Activated B cell treated with CpG ODN at 0.5 μM for 24 hours (primary cell): ENCODE data around the gene LPP. TPM values are rescaled to one million over a fixed set of nuclear protein-coding genes. Genes with fewer than 3 reads are reported as not detected.
"Not testable (repeated sequence)": the region's sequence is repeated elsewhere in the genome, so short reads cannot be mapped to it uniquely, and the experiment has no call there.

ENCODE experiments used
- ATAC-seq: fragments of 200-7000 bp; cut with Tn5 transposase; one replicate; pipeline ENCODE4 v1.10.0; 2021; ENCODE audit warnings: low read depth, mild to moderate bottlenecking, moderate library complexity
- CTCF ChIA-PET: fragments of 350-600 bp; sonication (Branson Sonifier 250); formaldehyde crosslinking; loops from one replicate; lab custom pipeline; 2021; ENCODE audit warnings: antibody characterized with exemption; lab: Charles Lee
- POLR2A ChIA-PET: fragments of 350-600 bp; sonication (Branson Sonifier 250); formaldehyde crosslinking; loops from one replicate; lab custom pipeline; 2021; ENCODE audit warnings: antibody characterized with exemption; lab: Charles Lee
- DNase-seq: peaks from one replicate; pipeline ENCODE4 v3.0.0; 2022
- H3K27ac Mint-ChIP-seq: one replicate; pipeline ENCODE4 v1.8.0; 2020; ENCODE audit warnings: mixed read lengths
- H3K27me3 Mint-ChIP-seq: one replicate; pipeline ENCODE4 v1.8.0; 2021; ENCODE audit warnings: mixed read lengths
- H3K36me3 Mint-ChIP-seq: one replicate; pipeline ENCODE4 v1.8.0; 2021; ENCODE audit warnings: low read depth, mixed read lengths
- H3K4me1 Mint-ChIP-seq: one replicate; pipeline ENCODE4 v1.8.0; 2021; ENCODE audit warnings: mixed read lengths
- H3K4me3 Mint-ChIP-seq: one replicate; pipeline ENCODE4 v1.8.0; 2020; ENCODE audit warnings: mild to moderate bottlenecking, mixed read lengths
- H3K9me3 Mint-ChIP-seq: one replicate; pipeline ENCODE4 v1.8.0; 2020; ENCODE audit warnings: mixed read lengths
- intact Hi-C: fragments of 100-400 bp; cut with micrococcal nuclease; formaldehyde crosslinking; loops from one replicate; pipeline ENCODE4 v1.15.1; 2024
- total RNA-seq: library from RNA; stranded (reverse); gene quantifications from 2 replicates; pipeline ENCODE4 v1.2.3, GENCODE V29; 2022
- TF ChIP-seq, protein P1 (sequence below): fragments of 200-600 bp; IDR thresholded peaks from one replicate; pipeline ENCODE4 v1.8.0; 2022; ENCODE audit warnings: antibody characterized with exemption, mild to moderate bottlenecking

The LPP gene
- total RNA-seq, 1 donor from 2014 or later: 60.1 TPM

DNA sequence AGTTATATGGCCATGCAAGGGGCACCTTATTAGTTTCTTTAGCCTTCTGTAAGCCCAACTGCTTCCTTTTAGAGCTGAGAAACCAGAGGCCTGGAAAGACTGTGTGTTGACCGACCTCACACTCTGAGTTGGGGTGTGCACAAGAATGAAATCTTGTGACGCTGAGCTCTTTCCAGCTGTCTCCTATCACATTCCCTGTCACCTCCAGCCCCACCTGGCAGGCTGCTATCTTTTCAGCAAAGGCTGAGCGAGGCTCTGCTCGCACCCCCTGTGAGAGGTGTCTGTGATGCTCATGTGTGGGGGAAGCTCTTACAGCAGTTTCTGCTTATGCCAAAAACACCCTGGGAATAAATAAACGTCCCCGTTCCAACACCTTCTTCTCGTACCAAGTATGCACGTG lies 27.0 kb upstream of the LPP start:
- no peaks in the 10 kb centered on the region for H3K36me3 Mint-ChIP-seq
- intact Hi-C loops: no loop called here
- no peak overlapping the region for H3K4me3 Mint-ChIP-seq
- H3K4me1 Mint-ChIP-seq: peaks cover 22% of the 10 kb centered on the region
- no peaks in the 10 kb centered on the region for H3K9me3 Mint-ChIP-seq
- TF ChIP-seq, protein P1, sequence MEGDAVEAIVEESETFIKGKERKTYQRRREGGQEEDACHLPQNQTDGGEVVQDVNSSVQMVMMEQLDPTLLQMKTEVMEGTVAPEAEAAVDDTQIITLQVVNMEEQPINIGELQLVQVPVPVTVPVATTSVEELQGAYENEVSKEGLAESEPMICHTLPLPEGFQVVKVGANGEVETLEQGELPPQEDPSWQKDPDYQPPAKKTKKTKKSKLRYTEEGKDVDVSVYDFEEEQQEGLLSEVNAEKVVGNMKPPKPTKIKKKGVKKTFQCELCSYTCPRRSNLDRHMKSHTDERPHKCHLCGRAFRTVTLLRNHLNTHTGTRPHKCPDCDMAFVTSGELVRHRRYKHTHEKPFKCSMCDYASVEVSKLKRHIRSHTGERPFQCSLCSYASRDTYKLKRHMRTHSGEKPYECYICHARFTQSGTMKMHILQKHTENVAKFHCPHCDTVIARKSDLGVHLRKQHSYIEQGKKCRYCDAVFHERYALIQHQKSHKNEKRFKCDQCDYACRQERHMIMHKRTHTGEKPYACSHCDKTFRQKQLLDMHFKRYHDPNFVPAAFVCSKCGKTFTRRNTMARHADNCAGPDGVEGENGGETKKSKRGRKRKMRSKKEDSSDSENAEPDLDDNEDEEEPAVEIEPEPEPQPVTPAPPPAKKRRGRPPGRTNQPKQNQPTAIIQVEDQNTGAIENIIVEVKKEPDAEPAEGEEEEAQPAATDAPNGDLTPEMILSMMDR: no peak
- POLR2A ChIA-PET: interaction anchor here (1.4 kb wide), 1 partner anchor 27 kb away, joined by 7 read pairs; the partner anchor contains the start of gene LPP
- H3K27ac Mint-ChIP-seq: no peak overlapping the region
- no peaks in the 10 kb centered on the region for H3K27me3 Mint-ChIP-seq
- DNase-seq (no peak), ATAC-seq (no peak)
- CTCF ChIA-PET: no interaction called here

DNA sequence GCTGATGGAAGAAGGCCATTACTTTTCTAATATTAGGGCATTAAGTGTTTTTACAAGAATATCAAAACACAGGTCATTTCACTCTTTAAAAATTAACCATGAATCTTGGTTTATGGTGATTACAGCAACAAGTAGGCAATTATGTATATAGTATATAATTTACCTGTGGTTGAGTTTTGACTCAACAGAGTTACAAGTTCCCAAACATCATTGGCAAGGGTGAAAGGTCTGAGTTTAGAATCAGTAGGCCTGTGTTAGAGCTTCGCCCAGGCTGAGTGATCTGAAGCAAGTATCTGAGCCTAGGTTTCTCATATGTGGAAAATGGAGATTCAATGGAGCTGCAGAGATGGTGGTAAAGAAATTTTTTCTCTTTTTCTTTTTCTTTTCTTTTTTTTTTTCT lies 25.1 kb upstream of the LPP start:
- Mint-ChIP-seq H3K36me3 (no peaks in the 10 kb centered on the region), H3K9me3 (no peaks in the 10 kb centered on the region), H3K4me3 (no peak overlapping the region), H3K27me3 (no peaks in the 10 kb centered on the region), H3K27ac (no peak overlapping the region), H3K4me1 (peaks cover 5% of the 10 kb centered on the region)
- ChIA-PET POLR2A (no interaction called here), CTCF (no interaction called here)
- no peak for ATAC-seq
- no peak for DNase-seq
- intact Hi-C loops: no loop called here
- TF ChIP-seq, protein P1: no peak

DNA sequence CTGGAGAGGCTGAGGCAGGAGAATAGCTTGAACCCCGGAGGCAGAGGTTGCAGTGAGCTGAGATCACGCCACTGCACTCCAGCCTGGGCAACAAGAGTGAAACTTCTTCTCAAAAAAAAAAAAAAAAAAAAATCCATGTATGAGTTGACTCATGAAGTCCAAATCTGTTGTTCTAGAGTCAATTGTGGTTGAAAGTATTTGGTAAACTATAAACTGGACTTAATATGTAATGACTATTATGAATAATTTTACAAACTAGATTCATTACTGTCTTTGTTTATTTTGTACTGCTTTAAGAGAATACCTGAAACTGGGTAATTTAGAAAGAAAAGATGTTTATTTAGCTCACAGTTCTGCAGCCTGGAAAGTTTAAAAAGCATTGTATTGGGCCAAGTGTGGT lies 22.9 kb upstream of the LPP start:
- H3K36me3 Mint-ChIP-seq, POLR2A ChIA-PET, ATAC-seq, DNase-seq, H3K4me1 Mint-ChIP-seq, H3K9me3 Mint-ChIP-seq, intact Hi-C loops, H3K27me3 Mint-ChIP-seq, H3K27ac Mint-ChIP-seq, H3K4me3 Mint-ChIP-seq: not testable (repeated sequence)
- CTCF ChIA-PET: interaction anchor here (0.6 kb wide), 1 partner anchor 55 kb away, joined by 3 read pairs; no protein-coding TSS in a partner anchor

DNA sequence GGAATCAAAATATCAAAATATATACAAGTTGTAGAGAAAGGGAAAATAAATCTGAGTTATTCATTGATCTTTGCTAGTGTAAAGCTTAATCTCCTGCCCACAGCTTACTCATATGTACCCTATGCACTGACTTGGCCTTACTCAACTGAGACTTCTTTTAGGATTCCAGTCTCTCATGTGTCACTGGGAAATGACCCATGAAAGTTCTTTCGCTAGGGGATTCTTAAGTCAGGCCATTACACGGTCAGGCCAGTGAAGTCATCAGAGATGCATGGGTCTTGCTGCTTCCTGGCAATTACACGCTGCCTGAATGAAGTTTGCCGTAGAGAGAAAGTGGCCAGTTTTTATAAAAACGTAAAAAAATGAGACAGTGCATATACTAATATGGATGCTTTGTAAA lies 20.7 kb upstream of the LPP start:
- ATAC-seq (peak; percentile 25), DNase-seq (no peak)
- H3K27me3 Mint-ChIP-seq: no peaks in the 10 kb centered on the region
- intact Hi-C loops: no loop called here
- TF ChIP-seq, protein P1: no peak
- ChIA-PET POLR2A (interaction anchor here (0.7 to 0.9 kb wide), 4 partner anchors 24 to 388 kb away, joined by 3 to 5 read pairs (median 4); partner anchors contain the start of gene BCL6), CTCF (no interaction called here)
- H3K4me1 Mint-ChIP-seq: peaks cover 15% of the 10 kb centered on the region
- H3K4me3 Mint-ChIP-seq: no peak overlapping the region
- no peaks in the 10 kb centered on the region for H3K9me3 Mint-ChIP-seq
- H3K27ac Mint-ChIP-seq: no peak overlapping the region
- H3K36me3 Mint-ChIP-seq: no peaks in the 10 kb centered on the region

DNA sequence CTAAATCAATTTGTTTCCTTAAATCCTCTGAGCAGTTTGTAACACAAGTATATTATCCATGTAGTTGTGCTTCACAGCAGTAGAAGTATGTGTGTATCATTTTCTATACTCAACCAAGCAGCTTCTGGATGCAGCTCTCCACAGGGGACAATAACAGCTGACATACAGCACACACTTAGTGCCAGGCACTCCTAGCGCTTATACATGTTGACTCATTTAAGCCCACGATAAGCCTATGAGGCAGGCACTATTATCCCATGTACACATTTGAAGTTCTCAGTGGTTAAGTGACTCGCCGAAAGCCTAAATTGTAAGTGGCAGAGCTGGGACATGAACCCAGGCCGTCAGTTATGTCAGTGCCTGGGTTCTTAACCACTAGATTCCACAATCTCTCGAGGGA lies 20.3 kb upstream of the LPP start:
- CTCF ChIA-PET: no interaction called here
- no peak overlapping the region for H3K4me3 Mint-ChIP-seq
- H3K4me1 Mint-ChIP-seq: peaks cover 19% of the 10 kb centered on the region
- no peaks in the 10 kb centered on the region for H3K36me3 Mint-ChIP-seq
- no peak for ATAC-seq
- H3K27me3 Mint-ChIP-seq: no peaks in the 10 kb centered on the region
- H3K9me3 Mint-ChIP-seq: no peaks in the 10 kb centered on the region
- POLR2A ChIA-PET: interaction anchor here (0.7 to 0.9 kb wide), 4 partner anchors 24 to 389 kb away, joined by 3 to 5 read pairs (median 4); partner anchors contain the start of gene BCL6
- no peak for DNase-seq
- intact Hi-C loops: no loop called here
- no peak overlapping the region for H3K27ac Mint-ChIP-seq
- TF ChIP-seq, protein P1: no peak

GRCh38 chr3:188134079-188134478 lies 19.9 kb upstream of the LPP start:
- Mint-ChIP-seq H3K36me3 (no peaks in the 10 kb centered on the region), H3K27ac (no peak overlapping the region), H3K9me3 (no peaks in the 10 kb centered on the region), H3K4me1 (peaks cover 23% of the 10 kb centered on the region), H3K27me3 (no peaks in the 10 kb centered on the region), H3K4me3 (no peak overlapping the region)
- ChIA-PET CTCF (no interaction called here), POLR2A (interaction anchor here (0.9 kb wide), 1 partner anchor 25 kb away, joined by 3 read pairs; no protein-coding TSS in a partner anchor)
- TF ChIP-seq, protein P1: no peak
- ATAC-seq: no peak
- no peak for DNase-seq
- intact Hi-C loops: no loop called here
